ENCODE results near the gene CC2D1B.

DNA sequence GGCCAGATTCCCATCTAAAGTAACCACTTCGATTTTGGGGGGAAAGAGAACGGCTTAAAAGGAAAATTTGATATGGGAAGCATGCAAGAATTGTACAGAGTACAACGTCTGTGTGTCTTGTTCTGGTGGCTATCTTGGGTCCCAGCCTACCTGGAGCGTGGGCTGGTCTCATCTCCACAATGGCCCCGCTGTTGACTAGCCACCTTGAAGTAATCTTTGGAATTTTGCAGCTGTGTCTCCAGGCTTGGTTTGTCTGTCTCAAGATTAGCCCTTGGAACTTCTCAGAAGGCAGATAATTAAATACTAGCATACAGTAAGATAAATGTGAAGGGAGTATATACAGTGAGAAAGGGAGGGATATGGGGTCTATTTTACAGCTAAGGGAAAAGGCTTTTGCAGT lies 1.3 kb upstream of the CC2D1B start:
- no peak for TF ChIP-seq POLR2A (IDR thresholded peaks at IDR 0.05; ENCODE audit: low read depth, low read length)
- no peak for TF ChIP-seq EZH2 (IDR thresholded peaks at IDR 0.05; ENCODE audit: borderline replicate concordance, low read depth, low read length, severe bottlenecking)
- TF ChIP-seq POLR2AphosphoS5 (IDR thresholded peaks at IDR 0.05; ENCODE audit: insufficient read depth, low read depth, low read length): no peak

All from endothelial cell of umbilical vein (primary cell).